GM10266 (cell line): ENCODE data around the gene TIMP4.

Source experiments
- DNase-seq: peaks from one replicate; pipeline ENCODE4 v3.0.0; 2012; ENCODE audit errors: extremely low spot score
- CTCF ChIP-seq: IDR thresholded peaks from 2 replicates; pipeline ENCODE4 v1.5.1; 2012; ENCODE audit warnings: mild to moderate bottlenecking, low read depth; ENCODE audit not compliant: control insufficient read depth, insufficient read depth; ENCODE audit errors: missing control alignments

The TIMP4 gene

GRCh38 chr3:12159227-12159601 lies 502 bp upstream of the TIMP4 start:
- no peak for DNase-seq
- TF ChIP-seq CTCF: no peak

GRCh38 chr3:12157026-12157425 lies 1.7 kb downstream of the TIMP4 start:
- no peak for DNase-seq
- TF ChIP-seq CTCF: no peak

- DNase-seq: no peak
- no peak for TF ChIP-seq CTCF
Observed at GRCh38 chr3:12155828-12156227, 2.9 kb downstream of the TIMP4 start.

GRCh38 chr3:12155264-12155663 lies 3.4 kb downstream of the TIMP4 start:
- no peak for DNase-seq
- TF ChIP-seq CTCF: no peak

- DNase-seq: no peak
- TF ChIP-seq CTCF: no peak
Observed at GRCh38 chr3:12154151-12154550, 4.6 kb downstream of the TIMP4 start.

GRCh38 chr3:12150112-12150511 lies 8.6 kb downstream of the TIMP4 start:
- TF ChIP-seq CTCF: no peak
- DNase-seq: no peak

- DNase-seq: no peak
- TF ChIP-seq CTCF: no peak
Observed at GRCh38 chr3:12149029-12149428, 9.7 kb downstream of the TIMP4 start.
